ENCODE data around the gene ATP6V1C2. TPM values are rescaled to one million over a fixed set of nuclear protein-coding genes. Genes with fewer than 3 reads are reported as not detected.
"Not testable (repeated sequence)": the region's sequence is repeated elsewhere in the genome, so short reads cannot be mapped to it uniquely, and the experiment has no call there.

The ATP6V1C2 gene
- total RNA-seq, 1 donor from 2014 or later, result 0.62 TPM

DNA sequence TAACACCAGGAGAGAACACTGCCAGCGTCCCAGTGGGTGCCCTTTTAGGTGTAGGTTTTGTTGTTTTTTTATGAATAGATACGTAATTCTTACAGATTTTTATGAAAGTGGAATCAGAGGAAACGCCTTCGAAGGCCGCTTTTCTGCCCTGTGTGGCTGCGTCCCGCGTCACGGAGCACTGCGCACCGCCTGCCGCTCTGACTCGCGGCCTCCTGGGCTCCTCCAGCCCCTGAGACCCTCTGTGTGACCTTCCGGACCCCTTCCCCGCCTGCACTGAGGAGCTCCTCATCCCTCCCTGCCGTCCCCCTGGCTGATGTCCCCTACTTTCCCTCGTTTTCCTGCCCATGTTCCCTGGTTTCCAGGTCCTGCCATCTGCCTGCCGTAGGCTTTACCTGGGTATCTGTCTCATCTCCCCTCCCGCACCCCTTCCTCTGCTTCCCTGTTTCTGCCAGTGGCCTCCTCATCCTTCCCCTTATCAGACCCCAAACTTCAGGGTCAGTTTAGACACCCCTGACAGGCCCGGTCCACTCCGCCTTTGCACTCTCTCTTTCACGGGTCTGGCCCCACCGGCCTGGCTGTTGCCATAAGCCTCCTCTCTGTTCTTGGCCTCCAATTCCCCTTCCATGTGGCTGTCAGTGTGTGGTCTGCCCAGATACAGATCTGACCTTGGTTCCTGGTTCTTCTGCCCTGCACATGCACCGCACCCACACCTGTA, 58.5 kb downstream of the ATP6V1C2 start:
- no peak for DNase-seq (ENCODE audit: low spot score)
- no peak for ATAC-seq
- intact Hi-C loops (cut with DNase I), result no loop called here

DNA sequence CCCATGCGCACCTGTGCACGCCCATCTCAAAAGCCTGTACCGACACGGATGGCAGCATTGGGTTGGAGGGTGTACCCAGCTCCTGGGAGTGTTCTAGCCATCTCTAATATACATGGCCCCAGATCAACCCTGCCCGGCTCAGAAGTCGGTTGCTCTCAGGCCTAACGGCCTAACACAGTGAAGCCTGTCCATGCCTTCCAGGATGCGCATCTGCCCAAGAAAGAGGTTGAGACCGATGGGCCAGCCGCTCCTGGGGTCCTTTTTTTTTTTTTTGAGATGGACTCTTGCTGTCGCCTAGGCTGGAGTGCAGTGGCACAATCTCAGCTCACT, 59.0 kb downstream of the ATP6V1C2 start:
- ATAC-seq (no peak), DNase-seq (ENCODE audit: low spot score) (no peak)
- intact Hi-C loops (cut with DNase I), result no loop called here

GRCh38 chr2:10780821-10781220, 59.4 kb downstream of the ATP6V1C2 start:
- ATAC-seq; intact Hi-C loops (cut with DNase I); DNase-seq (ENCODE audit: low spot score): not testable (repeated sequence)

DNA sequence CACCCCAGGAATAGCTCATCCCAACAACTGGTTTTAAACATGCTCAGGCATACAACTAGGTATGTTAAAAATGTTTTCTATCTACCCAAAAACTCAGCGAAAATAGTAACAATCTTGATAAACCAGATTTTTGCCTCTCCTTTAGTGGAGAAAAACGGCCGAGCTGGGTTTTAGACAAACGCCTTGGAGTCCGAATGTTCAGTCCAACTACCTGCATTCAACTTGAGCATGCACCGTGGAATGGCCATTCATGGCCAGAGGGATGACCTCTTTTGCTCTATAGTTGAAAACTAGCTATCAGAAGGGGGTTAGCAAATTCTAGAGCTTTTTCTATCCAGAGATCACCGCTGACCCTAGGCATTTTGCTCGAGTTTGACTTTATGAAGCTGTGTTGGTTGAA, 60.3 kb downstream of the ATP6V1C2 start:
- ATAC-seq, result no peak
- intact Hi-C loops (cut with DNase I), result no loop called here
- DNase-seq (ENCODE audit: low spot score), result no peak

DNA sequence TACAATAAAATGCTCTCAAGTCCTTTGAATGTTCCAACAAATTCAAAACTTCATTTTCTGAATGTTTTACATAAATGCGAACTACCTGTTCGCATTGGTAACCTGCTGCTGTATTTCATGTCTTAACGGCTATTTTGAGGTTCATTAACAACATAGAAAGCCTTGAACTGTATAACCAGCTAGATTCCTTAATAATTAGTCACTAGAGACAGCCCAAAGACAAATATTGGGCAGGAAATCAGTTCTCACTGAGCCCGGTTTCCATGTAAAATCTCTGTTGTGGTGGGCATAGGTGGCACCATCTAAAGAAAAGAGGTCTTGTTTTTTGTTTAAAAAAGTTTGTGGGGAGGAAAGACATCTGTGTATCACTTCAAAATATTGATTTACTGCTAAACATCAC, 62.0 kb downstream of the ATP6V1C2 start:
- DNase-seq (ENCODE audit: low spot score) (no peak), ATAC-seq (no peak)
- intact Hi-C loops (cut with DNase I), result no loop called here

GRCh38 chr2:10784719-10785118, 63.3 kb downstream of the ATP6V1C2 start:
- ATAC-seq (no peak), DNase-seq (ENCODE audit: low spot score) (no peak)

DNA sequence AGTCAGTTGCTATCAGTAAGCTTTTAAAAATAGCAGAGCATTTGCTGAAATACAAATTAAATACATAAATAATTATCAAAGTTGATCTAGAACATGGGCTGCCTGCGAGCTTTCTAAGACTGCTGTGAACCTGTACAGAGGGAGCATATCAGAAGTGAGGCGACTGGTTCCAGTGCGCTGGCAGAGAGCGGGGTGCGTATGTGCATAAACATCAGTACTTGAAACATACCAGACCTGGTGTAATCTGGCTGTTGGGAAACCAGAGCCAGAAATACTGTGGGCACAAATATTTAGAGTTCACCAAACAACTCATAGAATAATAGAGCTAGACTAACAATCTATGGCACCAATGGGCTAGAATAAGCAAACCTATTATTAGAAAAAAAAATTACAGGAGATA, 63.8 kb downstream of the ATP6V1C2 start:
- ATAC-seq, result no peak
- no peak for DNase-seq (ENCODE audit: low spot score)
- intact Hi-C loops (cut with DNase I), result no loop called here

More at GRCh38 chr2:10784719-10785118, 63.3 kb downstream of the ATP6V1C2 start:
- intact Hi-C loops (cut with DNase I), result no loop called here

DNA sequence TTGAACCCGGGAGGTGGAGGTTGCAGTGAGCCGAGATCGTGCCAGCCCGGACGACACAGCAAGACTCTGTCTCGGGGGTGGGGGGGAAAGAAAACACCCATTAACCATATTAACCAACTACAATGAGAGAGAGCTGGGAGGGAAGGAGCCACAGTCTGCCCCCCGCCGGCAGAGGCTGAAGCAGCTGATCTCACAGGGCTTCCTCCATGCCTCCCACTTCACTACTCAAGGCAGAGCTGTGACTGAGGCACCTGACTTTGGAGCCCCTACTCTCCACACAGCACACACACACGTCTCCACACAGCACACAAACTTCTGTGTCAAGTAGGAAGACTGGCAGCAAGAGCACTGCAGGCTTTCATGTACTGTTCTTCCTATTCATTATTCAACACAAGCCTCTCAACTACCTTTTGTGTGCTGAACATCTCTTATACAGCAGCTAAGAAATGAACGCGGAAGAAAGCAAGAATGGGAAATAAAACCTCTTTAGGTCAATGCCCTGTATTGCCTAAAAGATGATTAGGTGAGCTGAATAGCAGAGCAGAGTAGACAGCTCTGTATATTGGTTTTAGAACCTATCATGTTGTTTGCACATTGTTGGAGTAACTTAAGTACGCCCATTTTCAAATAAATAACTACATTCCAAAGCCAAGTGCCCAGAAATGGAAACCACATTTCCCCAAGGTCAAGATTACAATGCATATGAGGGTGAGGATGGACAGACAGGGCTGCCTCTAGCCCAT, 65.0 kb downstream of the ATP6V1C2 start:
- DNase-seq (ENCODE audit: low spot score) (no peak), ATAC-seq (no peak)
- intact Hi-C loops (cut with DNase I), result no loop called here

- DNase-seq (ENCODE audit: low spot score), result no peak
- no peak for ATAC-seq
- intact Hi-C loops (cut with DNase I), result no loop called here
Measured at GRCh38 chr2:10787176-10787968, 65.9 kb downstream of the ATP6V1C2 start.

DNA sequence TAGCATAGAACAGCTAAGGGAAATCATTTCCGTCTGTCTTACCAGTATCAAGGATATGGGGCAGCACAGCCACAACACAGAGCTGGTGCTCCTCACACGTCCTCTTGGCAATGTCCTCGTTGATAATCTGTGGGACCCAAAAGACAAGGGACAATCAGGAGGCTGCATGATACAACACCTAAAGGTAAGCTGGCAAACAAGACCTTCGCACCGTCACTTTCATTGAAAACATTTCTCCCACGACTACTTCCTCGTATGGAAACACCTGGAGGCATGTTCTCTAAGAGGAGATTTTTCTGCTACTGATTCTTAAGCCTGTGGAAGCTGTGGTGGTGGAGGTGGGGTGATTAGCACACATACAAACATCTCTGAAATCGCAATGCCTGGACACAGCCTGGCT, 67.4 kb downstream of the ATP6V1C2 start:
- no peak for ATAC-seq
- no peak for DNase-seq (ENCODE audit: low spot score)
- intact Hi-C loops (cut with DNase I), result no loop called here

GRCh38 chr2:10790228-10790973, 69.0 kb downstream of the ATP6V1C2 start:
- intact Hi-C loops (cut with DNase I), result no loop called here
- no peak for ATAC-seq
- DNase-seq (ENCODE audit: low spot score), result no peak

DNA sequence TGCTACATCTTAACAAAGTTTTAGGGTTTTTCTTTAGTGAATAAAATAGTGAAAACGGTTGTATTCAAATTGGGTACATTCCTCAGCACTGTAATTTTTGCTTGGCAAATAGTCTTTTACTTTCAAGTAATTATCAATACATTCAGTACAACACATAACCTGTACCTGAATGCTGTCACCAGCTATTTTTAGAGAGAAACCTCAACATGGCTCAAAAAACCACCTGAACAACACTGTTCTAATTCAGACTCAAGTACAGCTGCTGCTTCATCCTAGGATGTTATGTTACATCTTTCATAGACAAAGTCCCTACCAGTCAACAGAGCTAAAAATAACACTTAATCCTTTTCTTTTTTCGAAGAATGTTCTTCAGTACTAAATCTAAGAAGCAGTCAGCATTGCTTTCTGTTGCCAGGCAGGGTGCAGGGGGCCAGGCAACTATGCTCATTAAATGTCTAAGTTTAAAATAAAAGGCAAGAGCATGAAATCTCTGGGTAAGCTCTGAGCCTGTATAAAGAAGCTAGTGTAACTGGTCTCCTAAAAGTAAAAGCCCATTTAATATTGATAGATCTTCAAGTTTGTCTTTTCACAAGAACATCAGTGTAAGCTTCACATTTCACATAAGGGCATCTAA, 70.7 kb downstream of the ATP6V1C2 start:
- intact Hi-C loops (cut with DNase I), result no loop called here
- ATAC-seq, result no peak
- DNase-seq (ENCODE audit: low spot score), result no peak

- DNase-seq (ENCODE audit: low spot score) (no peak), ATAC-seq (no peak)
- intact Hi-C loops (cut with DNase I), result no loop called here
Measured at GRCh38 chr2:10792660-10793400, 71.4 kb downstream of the ATP6V1C2 start.

- ATAC-seq (no peak), DNase-seq (ENCODE audit: low spot score) (no peak)
- intact Hi-C loops (cut with DNase I), result no loop called here
Measured at GRCh38 chr2:10793816-10794215, 72.4 kb downstream of the ATP6V1C2 start.

DNA sequence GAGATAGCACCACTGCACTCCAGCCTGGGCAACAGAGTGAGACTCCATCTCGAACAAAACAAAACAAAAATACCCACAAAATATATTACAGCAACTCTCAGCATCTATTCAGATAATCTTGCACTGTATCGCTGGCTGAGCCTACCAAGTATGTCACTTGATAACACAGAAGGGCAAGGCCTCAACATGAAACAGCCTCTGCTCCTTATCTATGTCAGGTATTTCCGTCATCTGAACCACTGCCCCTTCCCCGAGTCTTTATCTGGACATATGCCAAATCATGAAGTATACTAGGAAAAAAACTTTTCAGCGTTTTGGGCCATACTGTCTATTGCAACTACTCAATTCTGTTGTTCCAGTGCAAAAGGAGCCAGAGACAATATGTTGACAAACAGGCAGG, 73.4 kb downstream of the ATP6V1C2 start:
- no peak for ATAC-seq
- DNase-seq (ENCODE audit: low spot score), result no peak
- intact Hi-C loops (cut with DNase I), result no loop called here

DNA sequence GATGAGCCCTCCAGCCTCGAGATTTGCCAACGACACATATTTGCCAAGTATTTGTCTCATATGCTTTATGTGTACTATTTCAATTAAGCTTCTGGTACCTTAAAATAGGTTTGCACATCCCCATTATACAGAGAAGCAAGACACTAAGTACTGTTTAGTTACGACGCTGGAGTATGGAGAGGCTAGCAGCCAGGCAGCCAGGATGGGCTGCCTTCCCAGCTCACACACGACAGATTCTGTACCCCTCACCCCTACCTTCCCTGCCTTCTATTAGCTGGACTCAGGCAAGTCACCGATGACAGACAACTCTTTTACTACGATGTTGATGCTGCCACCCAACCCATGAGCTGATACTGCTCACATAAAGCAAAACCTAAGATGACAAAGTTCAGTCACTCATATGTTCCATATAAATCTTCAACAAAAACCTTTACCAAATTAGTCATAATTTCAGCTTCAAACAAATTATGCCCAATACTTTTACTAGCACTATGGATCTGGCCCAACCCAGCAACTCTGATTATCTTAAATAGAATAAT, 74.1 kb downstream of the ATP6V1C2 start:
- ATAC-seq (no peak), DNase-seq (ENCODE audit: low spot score) (no peak)
- intact Hi-C loops (cut with DNase I), result no loop called here

GRCh38 chr2:10796703-10797102, 75.3 kb downstream of the ATP6V1C2 start:
- no peak for DNase-seq (ENCODE audit: low spot score)
- no peak for ATAC-seq
- intact Hi-C loops (cut with DNase I), result no loop called here

DNA sequence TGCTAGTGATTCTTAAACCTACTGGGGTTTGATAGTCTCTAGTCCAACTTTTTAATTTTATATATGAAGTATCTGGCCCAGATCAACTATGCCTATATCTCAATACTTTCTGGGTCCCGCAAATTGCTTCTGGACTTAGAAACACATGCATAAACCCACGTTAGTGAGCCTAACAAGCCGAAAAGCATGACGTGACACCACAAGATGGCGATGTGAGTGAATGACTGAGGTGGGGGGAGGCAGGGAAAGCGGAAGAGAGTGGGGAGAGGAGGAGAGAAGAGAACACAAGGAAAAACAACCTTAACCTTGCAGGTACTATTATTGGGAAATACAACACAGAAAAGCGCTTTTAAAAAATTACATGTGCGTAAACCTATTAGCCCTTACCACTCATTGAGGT, 77.4 kb downstream of the ATP6V1C2 start:
- intact Hi-C loops (cut with DNase I), result no loop called here
- DNase-seq (ENCODE audit: low spot score), result no peak
- ATAC-seq, result no peak
